ENCODE measurements around the gene FIG4.
A peak's percentile ranks its signal among the peaks of the same experiment; 100 is the strongest.
"Not testable (repeated sequence)": the region's sequence is repeated elsewhere in the genome, so short reads cannot be mapped to it uniquely, and the experiment has no call there.

Gene FIG4

DNA sequence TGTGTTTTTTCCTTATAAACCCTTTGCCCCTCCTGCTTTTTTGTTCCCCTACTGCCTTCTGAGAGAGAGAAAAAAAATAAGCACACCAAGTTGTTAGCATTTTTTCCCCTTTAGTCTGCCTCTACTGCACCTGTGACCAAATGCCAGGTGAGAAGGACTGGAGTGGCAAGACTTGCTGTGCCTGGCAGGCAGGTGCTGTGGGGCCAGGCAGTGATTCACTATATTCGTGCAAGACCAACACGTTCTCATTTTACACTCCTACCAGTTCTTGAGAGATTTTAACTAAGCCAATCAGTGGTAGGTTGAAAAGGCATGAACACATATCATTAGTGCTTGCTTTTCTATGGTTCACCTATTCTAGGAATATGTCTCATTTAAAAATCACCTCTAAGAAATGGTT, 109.7 kb downstream of the FIG4 start:
- no peak for DNase-seq

DNA sequence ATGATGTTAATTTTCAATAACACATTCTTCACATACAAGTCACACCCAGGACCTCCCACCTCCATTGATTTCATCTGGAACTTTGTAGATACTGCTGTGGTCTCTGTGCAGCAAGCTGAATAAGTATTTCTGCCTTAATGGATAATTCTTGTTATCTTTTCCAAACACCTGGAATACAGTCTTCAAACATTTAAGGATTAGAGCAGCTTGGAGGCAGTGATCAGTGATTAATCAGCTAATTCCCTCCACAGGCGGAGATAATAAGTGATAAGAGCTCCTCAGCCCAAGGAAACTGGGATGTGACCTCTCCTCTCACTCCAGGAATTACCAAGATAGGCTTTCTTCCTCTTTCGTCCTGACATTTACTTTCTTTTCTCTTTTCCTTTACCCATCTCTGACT, 110.7 kb downstream of the FIG4 start:
- DNase-seq = no peak

DNA sequence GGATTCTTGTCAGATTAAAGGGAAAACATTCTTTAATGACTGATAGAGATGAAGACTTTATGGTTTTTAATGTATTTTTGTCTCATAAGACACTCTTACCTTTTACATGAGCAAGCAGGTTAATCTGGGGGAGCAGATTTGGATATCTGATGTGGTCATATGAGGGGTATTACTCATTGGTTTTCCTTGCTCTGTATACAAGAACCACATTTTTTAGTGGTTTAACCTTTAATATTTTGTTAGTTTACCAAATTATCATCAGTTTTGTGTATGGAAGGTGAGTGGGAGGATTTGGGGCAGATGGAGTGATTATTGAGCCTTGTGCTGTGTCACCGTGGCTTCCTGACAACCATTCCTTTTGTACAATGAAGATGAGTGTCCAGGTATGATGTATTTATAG, 112.9 kb downstream of the FIG4 start:
- no peak for DNase-seq

DNA sequence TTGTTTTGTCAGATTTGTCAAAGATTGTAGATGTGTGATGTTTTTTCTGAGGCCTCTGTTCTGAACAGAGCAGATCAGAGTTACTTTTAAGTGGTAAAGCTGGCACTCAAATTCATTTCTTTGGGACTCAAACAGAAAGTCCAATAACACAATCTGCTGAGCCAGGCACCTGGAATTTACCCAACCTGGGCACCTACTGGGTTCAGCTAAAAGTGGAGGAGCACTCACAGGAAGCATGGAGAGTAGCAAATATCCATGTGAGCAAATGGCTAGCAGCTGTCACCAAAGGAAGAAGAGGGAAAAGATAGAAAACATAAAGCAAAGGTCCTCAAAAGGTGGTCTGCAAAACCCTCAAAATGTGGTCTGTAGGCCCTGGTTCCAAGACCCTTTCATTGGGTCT, 116.8 kb downstream of the FIG4 start:
- no peak for DNase-seq

DNA sequence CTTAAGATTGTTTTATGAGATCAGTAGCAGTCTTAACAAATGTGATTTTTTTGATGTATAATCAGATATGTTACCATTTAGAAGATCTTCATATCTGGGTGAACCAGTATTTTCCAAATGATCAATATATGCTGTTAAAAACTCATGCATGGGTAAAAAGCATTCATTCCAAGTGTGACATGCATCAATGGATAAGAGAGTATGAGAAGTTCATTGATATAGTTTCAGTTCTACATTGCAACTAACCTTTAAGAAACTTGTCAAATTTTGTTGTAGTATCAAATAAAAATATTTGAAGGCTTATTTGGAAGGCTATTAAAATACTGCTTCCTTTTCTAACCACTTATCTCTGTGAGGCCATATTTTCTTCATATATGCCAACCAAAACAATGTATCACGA, 117.7 kb downstream of the FIG4 start:
- no peak for DNase-seq

DNA sequence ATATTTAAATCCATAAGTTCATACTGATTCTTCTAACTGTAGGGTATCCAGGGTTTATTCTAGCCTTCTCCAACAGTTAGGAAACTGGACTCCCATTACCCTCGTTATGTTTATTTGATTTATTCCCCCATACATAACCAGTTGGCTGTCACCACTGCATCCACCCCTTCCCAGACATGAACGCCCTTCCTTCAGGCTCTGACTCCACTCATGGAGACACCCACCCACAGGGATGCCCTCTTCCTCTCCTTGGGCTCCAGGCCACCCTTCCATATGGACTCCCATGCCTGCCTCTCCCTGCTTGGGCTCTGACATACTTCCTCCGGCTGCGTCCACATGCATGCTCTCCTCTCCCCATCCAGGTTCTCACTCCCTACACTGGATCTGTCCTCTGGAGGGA, 124.0 kb downstream of the FIG4 start:
- no peak for DNase-seq

DNA sequence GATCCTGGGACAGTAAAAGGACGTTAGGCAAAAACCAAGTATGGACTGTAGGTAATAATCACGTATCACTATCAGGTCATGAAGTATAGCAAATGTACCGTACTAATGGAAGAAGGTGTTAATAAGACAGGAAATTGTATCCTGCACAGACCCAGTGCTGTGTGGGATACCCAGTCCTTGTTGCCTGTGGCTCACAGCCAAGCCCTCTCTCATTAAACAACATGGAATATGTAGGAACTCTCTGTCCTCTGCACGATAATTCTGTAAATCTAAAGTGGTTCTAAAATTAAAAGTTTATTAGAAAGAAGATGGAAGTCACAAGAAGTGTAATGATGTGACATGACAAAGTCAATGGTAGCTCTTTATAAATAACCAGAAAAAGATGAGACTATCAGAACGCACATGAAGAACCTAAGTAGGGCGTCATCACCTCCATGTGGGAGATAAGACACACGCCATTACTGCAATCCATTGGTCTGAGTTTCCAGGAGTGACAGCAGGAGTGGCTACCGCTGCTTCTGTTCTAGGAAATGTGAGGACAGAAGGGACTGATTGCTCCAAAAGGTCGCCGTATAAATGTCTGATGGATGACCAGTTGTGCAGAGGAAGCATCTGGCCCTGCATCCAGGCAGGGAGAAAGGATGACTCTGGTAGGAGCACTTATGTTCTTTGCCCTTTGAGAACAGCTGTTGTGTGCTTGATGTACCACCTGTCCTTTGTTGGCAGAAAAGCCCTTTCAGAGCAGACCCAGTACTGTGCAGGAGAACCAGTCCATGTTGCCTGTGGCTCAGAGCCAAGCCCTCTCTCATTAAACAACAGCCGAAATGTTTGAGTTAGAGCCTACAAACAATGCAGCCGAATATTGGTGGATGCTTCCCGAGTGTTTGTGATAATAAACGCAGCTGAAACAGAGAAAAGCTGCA, 125.6 kb downstream of the FIG4 start:
- DNase-seq = peak; percentile 93

DNA sequence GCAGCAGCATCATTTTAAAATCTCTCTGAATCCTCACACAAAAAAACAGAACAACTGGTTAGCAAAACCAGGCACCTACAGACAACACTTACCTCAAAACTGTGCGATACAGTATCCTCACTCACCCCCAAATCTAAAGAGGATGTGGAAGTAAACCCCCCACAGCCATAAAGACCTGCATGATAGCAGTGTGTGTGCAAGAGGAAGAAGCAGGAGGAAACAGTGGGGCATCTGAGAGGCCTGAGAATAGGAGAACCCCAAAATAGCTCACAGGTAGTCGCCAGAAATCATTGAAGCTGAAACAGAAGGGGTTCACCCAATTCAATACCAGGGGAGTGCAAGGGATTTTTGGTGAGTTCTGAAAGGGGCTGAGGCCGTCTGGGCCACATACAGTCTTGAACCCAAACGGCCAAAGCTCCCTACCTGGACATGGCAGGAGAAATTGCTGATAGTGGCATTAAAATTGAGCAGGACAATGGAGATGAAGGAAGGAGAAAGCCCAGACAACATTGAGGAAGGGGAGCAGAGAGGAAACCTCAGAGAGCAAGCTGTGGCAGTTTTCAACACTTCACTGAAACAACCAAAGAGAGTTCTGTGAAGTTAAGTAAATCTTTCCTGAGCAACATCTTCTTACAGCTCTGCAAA, 129.7 kb downstream of the FIG4 start:
- DNase-seq = no peak

DNA sequence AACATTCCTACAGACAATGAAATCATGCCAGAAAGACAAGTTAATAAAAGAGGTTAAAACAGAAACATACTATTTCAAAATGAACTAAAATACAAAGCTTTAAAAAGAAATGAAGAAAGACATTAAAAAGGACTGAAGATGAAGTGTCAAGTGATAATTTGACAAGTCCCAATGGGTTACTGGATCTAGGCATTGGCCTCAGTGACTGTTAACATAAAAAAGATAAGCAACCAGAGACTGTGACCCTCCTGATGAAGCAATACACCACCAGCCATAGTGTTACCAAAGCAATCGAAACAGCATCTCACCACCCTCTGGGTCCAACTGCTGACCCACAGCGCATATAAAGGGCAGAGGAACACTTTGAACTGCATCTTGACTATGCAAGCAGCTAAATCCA, 130.3 kb downstream of the FIG4 start:
- DNase-seq = no peak

DNA sequence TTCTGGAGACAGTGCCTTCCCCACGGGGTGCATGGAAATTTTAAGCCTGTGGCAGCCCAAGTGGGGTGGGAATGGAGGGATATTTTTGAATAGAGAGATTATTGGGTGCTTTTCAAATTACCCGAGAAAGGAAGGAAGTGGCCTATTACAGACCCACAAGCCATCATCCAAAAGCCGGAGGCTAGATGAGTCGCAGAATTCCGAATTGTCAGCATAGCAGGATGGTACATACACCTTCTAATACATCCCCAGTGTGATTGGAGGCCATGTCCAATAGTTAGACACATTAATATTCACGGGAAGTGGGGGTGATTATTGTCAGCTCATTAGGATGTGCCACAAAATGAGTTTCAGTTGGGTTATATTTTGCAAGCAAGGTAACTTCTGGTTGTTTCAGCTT, 133.0 kb downstream of the FIG4 start:
- no peak for DNase-seq

DNA sequence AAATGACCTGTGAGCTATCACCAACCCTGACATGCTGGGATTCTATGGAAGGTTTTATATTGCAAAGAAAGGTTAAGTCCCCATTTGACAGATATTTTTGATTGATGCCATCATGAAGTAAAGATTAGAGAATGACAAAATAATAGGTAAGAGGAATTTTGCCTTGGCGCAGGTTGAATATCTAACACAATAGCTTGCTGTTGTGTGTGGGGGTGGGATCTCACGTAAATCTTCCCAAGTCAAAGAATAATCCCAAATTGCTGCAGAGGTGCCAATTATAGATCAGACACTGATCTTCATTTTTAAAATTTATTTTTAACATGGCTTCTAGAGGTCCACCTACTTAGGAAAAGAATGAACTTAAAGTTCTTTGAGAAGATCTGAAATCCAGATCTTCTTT, 135.5 kb downstream of the FIG4 start:
- DNase-seq = no peak

DNA sequence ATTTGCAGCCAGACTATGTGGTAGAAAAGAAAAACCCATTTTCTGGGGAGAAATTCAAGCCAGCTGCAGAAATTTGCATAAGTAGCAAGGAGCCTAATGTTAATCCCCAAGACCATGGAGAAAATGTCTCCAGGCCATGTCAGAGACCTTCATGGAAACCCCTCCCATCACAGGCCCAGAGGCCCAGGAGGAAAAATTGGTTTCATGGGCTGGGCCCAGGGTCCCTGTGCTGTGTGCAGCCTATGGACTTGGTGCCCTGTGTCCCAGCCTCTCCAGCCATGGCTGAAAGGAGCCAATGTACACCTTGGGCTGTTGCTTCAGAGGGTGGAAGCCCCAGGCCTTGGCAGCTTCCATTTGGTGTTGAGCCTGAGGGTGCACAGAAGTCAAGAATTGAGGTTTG, 140.3 kb downstream of the FIG4 start:
- not testable (repeated sequence) for DNase-seq

DNA sequence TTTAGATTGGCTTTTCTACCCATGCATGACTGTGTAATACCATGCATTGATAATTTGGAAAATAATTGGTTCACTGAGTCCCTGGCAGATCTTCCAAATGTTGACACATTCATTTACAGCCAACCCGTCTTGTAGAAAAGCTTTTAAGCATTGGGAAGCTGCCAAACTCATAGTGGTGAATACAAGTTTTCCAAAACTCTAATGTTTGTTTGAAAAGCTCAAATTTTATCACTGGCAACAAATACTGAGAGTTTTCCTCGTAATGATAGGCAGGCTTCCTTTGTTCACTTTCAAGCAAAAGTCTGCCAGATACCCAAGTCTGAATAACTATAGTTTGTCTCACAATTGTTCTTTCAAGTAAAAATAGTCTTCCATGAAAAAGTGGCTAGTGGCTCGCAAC, 143.0 kb downstream of the FIG4 start:
- DNase-seq = no peak

DNA sequence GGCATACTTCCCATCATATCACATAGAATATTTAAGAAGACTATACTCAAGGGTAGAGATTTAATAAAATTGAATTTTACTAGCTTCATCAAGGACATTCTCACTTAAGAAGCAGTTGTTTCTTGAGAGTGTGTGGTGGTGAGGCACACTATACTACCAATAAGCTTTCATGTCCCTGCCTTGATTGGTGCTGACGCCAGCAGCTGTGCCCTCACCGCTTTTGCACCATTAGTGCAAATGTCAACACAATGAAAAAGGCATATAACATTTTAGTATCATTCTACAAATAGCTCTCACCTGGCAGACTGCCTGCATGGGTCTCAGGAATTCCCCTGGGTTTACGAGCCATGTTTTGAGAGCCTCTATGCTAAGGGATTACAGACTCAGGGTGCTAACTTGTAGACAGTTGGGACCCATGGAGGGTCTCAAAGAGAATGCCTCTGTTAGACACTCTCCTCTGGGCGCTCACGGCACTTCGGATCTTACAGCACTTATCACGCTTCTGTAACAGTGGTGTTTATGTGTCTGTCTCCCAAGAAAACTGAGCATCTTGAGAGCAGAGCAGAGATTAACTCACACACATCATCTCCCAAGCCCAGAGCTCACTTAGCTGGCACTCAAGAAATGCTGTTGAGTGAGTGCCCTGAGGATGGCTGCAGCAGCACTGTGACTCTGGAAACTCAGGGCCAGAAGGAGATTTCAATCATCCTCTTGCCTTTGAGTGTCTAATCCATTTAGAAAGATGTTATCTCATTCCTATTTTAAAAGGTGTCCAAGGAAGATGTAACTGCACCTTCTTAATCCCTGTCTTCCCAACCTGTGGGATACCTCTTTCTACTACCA, 143.7 kb downstream of the FIG4 start:
- no peak for DNase-seq

DNA sequence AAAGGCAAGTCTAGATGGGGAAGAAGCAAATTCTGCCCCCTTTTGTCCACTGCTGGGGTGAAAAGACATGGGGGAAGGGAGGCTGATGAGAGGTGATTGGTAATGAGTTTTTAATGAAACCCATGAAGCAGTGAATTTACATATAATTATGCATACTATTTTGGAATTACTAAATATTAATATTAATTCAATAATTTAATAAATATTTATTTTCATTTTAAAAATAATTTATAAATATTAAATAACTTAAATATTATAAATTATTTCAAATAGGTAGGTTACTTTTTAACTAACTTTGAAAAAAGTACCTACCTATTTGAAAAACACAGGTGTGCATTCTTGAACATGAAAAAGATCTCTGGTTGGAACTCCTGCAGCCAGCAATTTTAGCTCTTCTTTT, 148.9 kb downstream of the FIG4 start:
- no peak for DNase-seq

DNA sequence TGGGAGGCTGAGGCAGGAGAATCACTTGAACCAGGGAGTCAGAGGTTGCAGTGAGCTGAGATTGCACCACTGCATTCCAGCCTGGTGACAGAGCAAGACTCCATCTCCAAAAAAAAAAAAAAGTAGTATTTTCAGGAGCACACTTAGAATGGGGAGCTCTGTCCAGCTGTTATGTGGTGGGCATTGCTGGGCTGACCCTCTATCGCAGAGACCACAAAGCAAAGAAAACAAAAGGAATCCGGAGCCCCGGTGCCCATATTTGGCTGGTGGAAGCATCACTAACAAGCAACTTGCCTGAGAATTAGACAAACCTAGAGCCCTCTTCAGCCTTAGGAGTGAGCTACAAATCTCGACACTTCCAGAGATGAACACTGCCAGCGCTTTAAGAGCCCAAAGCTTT, 149.7 kb downstream of the FIG4 start:
- DNase-seq = no peak

DNA sequence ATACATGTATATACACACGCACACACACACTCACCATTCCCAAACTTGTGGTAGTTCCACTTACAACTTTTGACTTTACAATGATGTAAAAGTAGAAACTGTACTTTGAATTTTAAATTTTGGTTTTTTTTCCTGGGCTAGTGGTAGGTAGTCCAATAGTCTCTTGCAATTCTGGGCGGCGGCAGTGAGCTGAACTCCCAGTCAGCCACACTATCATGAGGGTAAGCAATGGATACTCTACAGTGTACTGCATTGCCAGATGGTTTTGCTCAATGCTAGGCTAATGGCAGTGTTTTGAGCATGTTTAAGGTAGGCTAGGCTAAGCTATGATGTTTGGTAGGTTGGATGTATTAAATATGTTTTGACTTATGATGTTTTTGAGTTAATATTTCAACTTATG, 150.8 kb downstream of the FIG4 start:
- no peak for DNase-seq

DNA sequence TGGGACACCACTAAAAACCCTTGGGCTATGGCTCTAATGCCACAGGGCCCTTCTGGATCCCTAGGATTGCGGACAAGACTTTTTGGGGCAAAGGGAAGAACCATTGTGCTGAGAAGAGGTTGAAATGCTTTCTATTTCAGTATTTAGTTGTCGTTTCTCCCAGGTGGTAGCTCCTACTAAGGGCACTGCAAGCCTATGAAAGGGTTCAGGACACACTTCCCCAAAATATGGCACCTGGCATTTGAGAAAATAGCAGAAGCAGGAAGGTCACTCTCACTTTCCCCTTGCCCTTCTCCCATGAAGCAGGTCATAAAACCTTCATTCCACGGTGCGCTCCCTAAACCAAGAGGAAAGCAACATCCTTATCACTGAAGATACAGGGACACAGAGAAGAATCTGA, 161.6 kb downstream of the FIG4 start:
- no peak for DNase-seq

DNA sequence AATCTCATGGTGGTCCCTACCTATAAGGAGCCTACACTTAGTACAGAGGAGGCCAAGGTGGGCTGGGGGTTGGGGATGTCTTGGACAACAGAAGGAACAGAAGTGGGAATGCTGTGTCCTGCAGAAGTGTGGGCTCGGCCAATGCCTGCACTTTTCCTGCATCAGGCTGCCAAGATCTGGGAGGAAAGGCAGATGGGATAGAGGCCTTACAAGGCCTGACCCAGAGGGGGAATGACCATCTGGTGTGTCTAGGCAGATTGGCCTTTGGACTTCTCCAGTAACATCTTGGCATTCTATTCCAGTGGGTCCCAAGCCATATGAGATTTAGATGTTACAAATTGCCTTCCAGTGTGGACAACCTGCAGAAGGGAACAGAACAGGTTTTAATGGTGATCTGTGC, 162.3 kb downstream of the FIG4 start:
- no peak for DNase-seq

DNA sequence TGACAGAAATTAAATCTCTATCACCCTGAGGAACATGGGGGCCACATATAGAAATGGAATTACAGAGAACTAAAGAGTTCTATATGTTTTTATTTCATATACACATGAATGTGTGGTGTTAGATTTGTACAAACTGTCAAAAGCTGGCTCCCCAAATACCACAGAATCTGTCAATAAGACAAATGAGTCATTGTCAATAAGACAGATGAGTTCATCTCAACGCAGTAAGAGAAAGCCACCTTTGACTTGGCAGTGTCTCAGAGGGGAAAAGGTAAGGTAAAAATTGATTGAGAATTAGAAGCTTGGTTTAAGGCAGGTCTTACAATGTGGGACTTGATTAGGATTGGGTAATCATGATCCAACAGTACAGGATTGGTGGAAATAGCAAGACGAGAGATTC, 162.9 kb downstream of the FIG4 start:
- DNase-seq = no peak

DNA sequence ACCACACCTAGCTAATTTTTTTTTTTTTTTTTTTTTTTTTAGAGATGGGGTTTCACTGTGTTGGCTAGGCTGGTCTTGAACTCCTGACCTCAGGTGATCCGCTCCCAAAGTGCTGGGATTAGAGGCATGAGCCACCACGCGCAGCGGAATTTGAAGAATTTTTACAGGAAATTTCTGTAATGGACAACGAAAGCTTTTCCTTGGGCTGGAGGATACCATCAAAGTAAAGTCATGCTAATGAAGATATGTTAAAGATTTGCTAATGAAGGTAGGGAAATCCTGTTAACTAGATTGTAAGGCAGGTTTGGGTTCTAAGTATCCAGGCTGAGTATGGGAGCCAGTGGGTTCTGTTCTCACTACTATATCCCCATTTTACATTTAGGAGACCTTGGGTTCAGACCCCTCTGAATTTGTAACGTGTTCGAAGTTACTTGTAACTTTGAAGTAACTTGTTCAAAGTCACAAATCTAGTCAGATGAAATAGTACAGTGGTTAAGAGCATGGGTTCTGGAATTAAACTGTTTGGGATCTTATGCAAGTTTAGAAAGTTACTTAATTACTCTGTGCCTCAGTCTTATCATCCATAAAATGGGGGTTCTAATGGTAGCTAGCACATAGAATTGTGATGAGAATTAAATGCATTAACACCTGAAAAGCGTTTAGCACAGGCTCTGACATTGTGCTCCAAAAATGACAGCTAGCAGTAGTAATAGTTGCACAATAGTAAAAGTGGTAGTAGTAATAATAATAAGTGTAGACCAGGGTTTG, 163.6 kb downstream of the FIG4 start:
- DNase-seq = no peak

DNA sequence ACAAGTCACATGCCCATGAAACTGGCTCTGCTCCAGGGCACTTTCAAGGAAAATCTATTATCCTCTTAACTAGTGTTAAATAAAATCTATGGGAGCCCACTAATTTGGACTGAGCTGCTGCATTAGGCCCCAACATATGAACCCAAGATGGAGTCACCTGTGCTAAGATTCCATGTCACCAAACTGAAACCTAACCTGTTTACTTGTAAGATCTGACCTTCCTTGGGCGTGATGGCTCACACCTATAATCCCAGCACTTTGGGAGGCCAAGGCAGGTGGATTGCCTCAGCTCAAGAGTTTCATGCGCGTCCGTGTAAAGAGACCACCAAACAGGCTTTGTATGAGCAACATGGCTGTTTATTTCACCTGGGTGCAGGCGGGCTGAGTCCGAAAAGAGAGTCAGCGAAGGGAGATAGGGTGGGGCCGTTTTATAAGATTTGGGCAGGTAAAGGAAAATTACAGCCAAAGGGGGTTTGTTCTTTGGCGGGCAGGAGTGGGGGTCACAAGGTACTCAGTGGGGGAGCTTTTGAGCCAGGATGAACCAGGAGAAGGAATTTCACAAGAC, 164.5 kb downstream of the FIG4 start:
- not testable (repeated sequence) for DNase-seq

DNA sequence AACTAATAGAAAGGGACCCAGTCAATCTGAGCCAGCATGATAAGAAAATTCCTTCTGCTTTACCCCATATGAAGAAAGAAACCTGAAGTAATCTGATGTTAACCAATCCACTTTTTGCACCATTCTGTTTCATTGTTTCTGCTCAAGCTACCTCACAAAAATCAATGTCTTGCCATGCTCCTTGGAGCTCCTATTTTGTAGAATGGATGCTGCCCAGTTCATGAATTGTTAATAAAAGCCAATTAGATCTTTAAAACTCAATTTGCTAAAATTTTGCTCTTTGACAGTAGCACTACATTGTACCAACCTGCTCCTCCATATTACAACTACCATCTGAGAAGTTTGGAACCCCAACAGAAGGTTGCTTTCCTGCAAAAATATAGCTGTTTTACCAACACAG, 170.8 kb downstream of the FIG4 start:
- DNase-seq = no peak

Data from NCI-H1694 treated with DMSO at 0.1 percent for 48 hours (cell line).